Activated T-cell treated with anti-CD3 and anti-CD28 coated beads for 4 hours (primary cell): ENCODE measurements around the gene SRPK2.
"Not testable (repeated sequence)": the region's sequence is repeated elsewhere in the genome, so short reads cannot be mapped to it uniquely, and the experiment has no call there.

Experiments used
- DNase-seq: peaks from one replicate; pipeline ENCODE4 v3.0.0-alpha.2; 2020

The SRPK2 gene

DNA sequence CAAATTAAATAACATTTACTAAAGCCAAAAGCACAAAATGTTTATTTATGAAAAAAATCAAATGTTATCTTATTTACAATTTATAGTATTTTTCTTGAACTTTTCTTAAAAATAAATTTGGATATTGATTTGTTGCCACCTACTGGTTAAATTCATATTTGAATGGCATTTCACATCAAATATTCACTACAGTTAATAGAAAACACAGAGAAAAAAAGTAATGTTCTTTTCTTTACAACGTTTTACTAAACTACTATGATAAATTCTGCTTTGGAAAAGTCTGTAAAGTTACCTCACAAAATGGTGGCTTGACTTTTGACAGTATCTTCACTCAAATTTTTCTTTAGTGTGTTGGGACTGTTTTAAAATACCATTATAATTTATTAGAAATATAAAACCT, 52.7 kb downstream of the SRPK2 start:
- DNase-seq = no peak

DNA sequence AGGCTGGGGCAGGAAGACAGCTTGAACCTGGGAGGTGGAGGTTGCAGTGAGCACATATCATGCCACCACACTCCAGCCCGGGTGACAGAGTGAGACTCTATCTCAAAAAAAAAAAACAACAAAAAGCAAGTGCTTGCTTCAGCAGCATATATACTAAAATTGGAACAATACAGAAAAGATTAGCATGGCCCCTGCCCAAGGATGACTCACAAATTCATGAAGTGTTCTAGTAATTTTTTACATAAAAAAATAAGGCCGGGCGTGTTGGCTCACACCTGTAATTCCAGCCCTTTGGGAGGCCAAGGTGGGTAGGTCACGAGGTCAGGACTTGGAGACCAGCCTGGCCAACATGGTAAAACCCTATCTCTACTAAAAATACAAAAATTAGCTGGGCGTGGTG, 56.1 kb downstream of the SRPK2 start:
- not testable (repeated sequence) for DNase-seq

DNA sequence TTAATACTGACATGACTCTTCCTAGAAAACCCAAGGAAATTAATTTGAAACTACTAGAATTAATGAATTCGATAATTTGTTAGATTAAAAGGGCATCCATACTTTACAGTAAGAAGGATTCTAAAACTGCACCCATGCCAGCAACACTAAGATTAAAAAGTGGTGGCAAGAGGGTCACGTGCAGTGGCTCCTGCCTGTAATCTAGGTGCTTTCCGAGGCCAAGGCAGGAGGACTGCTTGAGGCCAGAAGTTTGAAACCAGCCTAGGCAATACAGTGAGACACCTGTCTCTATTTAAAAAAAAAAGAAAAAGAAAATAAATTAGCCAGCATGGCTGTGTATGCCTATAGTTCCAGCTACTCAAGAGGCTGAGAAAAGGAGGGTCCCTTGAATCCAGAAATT, 58.2 kb downstream of the SRPK2 start:
- no peak for DNase-seq

DNA sequence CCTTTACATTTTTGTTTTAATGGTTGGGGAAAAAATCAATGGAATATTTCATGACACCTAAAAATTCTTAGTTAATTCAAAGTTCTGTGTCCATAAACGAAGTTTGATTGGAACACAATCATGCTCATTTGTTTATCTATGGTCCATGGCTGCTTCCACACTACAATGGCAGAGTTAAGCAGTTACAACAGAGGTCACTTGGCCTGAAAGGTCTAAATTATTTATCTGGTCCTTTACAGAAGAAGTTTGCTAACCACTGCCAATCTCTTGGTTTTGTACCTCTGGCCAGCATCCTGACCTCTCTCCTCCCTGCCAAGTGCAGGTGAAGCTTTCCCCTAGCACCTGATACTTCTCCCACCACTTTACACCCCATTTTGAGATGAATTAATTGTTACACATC, 61.5 kb downstream of the SRPK2 start:
- no peak for DNase-seq

DNA sequence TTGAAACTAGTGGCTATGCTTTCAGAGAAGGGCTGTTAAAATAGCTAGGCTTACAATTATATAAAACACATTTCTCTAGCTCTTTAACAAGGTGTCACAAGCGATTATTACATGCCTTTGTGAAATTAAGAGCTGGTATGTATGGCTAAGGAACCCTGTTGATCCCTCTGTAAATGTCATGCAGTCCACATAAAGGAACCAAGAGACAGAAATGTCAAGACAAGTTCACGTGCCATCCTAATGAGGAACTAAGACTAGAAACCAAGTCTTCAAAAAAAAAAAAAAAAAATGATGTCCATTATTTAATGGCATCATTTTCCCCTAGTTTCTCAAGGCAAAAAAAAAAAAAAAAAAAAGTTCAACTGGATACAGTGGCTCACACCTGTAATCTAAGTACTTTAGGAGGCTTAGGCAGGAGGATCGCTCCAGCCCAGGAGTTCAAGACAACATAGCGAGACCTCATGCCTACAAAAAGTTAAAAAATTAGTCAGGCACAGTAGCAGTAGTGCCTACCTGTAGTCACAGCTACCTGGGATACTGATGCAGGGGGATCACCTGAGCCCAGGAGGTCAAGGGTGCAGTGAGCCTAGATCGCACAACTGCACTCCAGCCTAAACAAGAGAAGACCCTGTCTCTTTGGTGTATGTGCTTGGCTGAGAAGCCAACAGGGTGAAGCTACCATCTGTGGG, 63.4 kb downstream of the SRPK2 start:
- no peak for DNase-seq

DNA sequence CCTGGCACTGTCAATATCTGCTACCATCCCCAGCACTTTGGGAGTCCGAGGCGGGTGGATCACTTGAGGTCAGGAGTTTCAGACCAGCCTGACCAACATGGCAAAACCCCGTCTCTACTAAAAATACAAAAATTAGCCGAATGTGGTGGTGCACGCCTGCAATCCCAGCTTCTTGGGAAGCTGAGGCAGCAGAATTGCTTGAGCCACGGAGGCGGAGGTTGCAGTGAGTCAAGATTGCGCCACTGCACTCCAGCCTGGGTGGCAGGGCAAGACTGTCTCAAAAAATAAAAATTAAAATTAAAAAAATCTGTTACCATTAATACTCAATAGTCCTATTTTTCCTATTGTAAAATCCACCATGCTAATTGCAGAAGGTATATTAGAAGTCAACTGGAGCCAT, 64.1 kb downstream of the SRPK2 start:
- DNase-seq = not testable (repeated sequence)

DNA sequence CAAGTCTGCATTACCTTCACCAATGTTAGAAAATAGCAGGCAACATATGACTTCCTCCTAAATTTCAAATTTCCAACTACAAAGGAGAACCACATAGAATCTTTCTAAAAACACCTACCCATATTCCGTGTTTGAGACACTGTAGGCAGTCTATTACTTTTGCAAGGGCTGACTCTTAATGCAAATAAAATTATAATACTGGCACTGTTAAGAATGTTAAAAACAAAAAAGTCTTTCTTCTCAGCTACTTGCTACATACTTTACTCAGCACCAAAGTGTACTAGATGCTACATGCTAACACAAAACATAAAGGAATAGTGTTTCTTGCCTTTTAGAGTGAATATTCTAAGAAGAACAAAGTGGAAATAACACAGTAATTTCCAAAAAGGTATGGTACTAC, 65.4 kb downstream of the SRPK2 start:
- DNase-seq = no peak

DNA sequence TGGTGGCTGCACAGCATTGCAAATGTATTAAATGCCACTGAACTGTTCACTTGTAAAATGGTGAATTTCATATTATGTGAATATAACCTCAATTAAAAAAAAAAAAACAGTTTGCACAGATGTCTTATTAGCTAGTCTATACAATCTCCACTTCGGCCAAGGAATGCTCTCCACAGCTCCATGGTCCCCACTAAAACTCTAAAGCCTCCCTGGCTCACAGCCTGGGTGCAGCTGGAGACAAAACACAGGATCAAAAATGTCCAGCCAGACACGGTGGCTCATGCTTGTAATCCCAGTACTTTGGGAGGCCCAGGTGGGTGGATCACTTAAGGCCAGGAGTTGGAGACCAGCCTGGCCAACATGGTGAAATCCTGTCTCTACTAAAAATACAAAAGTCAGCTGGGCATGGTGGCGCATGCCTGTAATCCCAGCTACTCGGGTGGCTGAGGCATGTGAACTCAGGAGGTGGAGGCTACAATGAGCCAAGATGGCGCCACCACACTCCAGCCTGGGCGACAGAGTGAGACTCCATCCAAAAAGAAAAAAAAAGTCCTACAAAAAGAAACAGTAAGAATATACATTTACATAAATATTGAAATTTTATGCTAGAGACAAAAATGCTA, 66.0 kb downstream of the SRPK2 start:
- no peak for DNase-seq

DNA sequence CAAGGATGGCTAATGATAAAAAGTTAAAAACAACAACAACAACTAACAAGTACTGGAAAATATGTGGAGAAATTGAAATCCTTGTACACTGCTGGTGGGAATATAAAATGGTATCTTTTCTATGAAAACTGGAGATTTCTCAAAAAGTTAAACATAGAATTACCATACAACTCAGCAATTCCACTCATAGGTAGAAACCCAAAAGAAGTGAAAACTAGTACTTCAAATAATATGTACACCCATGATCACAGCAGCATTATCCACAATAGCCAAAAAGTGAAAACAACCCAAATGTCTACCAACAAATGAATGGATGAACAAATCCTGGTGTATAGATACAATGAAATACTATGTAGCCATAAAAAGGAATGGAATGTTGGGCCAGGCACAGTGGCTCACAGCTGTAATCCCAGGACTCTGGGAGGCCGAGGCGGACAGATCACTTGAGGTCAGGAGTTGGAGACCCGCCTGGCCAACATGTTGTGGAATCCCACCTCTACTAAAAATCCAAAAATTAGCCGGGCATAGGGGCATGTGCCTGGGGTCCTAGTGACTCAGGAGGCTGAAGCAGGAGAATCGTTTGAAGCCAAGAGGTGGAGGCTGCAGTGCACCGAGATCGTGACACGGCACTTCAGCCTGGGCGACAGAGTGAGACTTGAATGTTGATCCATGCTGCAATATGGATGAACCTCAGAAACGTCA, 66.8 kb downstream of the SRPK2 start:
- no peak for DNase-seq

DNA sequence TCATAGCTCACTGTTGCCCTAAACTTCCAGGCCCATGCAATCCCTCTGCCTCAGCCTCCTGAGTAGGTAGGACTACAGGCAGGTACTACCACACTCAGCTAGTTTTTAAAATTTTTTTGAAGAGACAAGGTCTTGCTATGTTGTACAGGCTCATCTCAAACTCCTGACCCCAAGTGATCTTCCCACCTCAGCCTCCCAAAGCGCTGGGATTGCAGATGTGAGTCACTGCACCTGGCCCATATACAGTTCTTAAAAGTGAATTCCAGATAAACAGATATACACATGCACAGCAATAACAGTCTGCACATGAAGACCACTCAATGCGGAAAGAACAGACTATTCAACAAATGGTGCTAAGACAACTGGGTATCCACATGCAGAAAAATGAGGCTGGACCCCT, 67.8 kb downstream of the SRPK2 start:
- no peak for DNase-seq

DNA sequence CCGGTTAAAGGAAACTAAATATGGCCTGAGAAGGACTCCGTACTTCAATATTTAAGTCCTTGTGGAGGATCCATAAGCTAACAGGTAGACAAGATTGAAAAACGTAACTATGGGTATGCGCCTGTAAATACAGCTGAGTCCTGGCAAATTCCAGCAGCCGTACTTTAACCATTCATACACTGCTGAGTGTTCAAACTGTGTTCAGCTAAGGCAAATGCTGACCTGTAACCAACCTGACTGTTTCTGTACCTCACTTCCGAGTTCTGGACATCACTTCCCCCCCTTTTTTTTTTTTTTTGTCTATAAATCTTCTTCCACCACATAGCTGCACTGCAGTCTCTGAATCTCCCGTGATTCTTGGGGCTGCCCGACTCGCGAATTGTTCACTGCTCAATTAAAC, 69.1 kb downstream of the SRPK2 start:
- no peak for DNase-seq

DNA sequence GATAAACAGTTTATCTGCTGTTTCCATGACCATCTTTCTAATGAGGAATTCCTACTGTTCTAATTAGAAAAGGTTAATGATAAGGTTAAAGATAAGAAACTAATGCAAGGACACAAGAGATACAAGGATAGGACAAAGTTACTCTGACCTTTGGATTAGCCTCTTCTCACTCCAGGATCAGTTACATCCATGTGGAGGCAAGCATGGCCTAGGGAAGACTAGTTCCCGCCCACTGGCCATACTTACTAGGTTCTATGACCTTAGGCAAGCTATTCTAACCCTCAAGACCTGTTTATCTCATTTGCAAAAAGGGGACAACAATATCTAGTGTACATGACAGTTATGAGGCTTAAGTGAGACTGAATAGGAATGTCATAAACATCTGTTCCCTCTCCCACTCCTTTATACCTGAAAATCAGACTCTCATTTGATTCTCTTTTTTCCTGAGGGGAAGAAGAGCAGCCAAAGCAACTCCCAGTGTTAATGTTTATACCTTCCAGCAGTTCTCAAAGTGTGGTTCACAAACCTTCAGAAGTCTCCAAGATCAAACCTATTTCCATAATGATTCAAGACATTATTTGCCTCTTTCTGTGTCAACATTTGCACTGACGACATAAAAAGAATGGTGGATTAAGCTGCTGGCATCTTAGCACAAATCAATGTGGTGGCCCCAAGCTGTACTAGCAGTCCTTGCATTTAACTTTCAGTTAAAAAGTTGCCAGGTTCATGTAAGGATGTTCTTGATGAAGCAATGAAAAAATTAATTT, 72.0 kb downstream of the SRPK2 start:
- DNase-seq = no peak

DNA sequence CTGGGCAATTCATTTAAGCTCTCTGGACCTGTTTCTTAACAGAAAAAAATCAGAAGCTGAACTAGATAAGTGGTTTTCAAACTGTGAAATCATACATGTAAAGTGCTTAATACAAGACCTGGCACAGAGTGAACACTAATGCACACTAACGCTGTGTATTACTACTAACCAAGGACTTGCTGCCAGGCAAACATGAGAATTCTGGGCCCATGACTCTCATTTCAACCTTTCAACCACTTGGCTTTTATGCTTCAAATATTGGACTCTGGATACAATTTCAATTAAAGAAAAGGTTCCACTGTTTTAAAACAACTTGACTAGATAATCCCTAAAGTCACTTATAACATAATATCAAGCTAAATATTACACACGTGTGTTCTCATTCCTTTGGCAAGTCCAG, 73.4 kb downstream of the SRPK2 start:
- DNase-seq = no peak

DNA sequence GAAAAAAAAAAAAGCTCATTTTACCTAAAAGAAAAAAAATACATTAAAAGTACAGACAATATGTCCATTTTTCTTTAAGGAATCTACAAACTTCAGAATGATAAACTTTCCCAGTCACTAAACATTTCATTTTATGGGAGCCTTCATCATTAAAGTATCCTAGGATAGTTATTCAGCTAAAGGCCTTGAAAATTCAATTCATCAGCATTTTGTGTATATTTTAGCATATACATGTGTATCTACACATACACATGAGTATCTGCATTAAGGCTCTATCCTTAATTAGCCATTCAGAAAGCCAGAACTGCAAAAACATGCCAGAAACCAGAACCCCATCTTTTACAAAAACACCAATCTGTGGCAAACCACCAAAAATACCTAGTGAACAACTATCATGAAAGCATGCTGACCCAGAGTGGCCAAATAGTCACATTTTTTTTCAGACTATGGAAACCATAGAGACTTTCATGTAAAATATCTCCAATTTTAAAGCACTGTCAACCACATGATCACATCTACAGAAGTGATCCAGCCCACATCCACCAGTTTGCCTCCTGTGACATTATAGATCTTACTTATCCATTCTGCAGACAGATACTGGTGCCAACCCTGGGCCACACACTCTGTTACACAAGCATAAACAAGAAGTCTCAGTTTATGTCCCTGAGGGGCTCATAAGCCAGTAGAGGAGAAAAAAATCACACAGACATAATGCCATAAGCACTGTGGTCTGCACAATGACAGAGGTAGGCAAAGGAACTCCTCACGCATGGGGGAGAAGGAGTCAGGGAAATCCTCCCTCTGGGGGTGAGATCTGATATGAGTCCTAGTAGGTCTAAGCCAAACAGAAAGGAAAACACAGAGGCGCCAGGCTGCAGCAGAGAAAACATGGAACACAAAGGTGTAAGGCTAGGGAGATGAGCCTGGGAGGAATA, 79.2 kb downstream of the SRPK2 start:
- no peak for DNase-seq

DNA sequence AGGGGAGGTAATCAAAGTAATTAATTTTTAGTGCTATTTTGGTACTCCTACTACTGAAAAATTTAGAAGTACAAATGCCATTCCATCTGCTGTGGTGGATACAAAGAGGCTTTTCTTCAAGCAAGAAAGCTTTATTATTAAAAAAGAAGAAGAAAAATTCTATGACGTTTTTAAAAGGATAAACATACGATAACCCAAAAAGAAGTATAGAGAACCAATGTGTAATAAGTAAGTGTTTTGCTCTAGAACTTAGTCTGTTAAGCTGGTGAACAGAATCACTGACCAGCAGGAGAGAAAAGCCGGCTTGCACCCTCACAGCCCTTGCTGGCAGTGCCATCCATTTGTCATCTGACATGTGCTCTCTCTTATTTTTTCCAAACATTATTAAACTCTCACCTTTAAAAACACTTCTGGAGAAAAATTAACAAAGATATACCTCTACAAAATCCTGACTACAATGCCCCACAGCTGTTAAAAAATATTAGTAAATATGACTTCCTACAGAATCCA, 81.5 kb downstream of the SRPK2 start:
- DNase-seq = no peak

DNA sequence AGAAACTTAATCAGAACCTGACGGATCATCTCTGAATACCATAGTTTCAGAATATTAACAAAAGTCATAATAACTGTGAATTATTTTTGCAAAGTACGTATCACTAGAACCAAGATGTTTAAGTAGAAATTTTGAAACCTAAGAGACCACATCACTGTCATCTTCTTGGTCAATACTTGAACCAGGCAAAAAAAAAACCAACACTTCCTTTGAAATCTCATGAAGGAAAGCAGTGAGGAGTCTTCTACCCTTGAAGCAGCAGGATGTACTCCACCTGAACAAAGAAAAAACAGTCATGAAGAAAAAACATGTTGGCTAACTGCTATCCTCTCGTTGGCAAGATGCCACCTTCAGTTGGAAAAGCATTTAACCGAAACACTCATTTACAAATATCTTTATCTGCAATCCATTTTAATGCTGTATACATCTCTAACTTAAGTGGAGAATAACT, 82.4 kb downstream of the SRPK2 start:
- DNase-seq = no peak

DNA sequence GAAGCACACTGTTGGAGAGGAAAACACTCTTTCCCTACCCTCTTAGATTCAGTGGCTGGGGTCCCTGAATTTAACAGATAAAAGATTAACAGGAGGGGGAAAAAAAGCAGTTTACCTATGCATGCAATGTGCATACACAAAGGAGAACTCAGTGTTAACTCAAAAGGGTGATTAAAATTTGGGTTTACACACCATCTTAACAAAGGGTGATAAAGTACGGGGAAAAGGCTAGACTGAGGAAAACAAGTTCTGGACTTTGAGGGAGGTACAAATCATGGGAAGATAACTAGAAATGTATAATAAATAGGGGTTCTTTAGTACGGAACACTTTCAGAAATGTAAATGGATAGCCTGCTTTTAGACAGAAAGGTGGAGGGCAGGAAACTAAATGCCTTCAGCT, 83.1 kb downstream of the SRPK2 start:
- no peak for DNase-seq

DNA sequence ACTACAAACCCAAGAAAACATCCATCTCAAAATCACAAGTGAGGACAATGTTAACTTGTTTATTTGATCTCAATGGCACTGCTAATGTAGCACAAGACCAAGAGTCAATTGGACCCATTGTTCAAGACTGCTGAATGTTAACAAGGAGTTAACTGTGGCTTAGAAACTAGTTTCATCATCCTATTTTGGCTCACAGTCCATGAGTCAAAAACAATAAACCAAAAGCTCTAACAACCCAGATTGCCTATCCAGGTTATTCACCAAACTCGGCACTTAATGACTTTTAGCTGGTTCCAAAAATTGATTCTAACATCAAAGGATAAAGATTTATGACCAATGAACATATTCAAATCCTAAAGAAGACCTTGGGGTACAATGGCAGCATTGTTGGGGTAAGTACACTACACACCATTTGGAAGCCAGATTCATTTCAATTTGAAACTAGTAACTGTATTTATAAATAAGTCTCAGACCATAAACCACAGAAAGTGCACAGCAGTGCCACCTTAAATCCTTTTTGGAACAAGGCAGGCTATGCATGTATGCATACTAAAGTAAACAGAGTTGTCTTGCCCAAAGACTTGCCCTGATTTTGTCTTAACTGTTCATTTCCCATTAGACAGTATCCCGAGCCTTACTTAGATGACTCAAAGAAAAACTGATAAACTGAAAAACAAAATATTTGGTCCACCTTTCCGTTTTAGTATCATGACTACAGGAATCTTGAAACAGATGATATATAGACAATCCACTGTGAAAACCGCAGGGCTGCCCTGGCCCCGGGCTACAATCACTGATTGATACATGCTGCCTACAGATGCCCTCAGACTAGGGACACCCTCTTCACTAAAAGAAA, 84.5 kb downstream of the SRPK2 start:
- DNase-seq = no peak

DNA sequence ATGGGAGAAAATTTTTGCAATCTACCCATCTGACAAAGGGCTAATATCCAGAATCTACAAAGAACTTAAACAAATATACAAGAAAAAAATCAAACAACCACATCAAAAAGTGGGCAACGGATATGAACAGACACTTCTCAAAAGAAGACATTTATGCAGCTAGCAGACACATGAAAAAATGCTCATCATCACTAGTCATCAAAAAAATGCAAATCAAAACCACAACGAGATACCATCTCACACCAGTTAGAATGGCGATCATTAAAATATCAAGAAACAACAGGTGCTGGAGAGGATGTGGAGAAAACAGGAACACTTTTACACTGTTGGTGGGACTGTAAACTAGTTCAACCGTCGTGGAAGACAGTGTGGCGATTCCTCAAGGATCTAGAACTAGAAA, 88.1 kb downstream of the SRPK2 start:
- DNase-seq = not testable (repeated sequence)

DNA sequence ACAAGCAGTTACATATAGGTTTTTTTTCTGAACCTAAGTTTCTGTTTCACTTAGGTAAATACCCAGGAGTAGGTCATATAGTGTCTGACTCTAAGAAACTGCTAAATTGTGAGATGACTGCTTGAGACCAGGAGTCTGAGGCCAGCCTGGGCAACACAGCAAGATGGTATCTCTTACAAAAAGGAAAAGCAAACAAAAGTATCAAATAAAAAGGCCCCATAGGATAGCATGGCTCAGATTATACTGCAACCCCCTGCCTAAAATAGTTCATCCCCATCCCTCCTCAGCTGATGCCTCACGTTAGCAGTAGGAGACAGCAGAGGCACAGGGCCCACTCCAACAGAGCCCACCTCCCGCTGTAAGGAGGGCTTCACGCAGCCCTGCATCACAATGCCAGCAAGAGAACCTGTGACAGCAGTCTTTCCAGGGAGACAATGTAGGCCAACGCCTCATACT, 90.3 kb downstream of the SRPK2 start:
- no peak for DNase-seq

DNA sequence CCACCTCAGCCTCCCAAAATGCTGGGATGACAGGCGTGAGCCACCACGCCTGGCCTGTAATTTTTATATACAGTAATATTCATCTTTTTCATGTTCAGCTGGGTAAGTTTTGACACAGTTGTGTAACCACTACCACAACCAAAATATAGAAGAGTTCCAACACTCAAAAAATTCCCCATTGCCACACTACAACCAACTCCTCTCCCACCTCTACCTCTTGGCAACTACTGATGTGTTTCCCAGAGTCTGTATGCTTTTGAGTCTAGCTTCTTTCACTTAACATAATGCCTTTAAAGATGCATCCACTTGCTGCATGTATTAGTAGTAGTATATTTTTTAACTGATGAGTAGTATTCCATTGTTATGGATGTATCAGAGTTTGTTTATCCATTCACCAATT, 90.7 kb downstream of the SRPK2 start:
- DNase-seq = no peak
